ENCODE results near the gene CYP4B1.
"Not testable (repeated sequence)": the region's sequence is repeated elsewhere in the genome, so short reads cannot be mapped to it uniquely, and the experiment has no call there.

The CYP4B1 gene

DNA sequence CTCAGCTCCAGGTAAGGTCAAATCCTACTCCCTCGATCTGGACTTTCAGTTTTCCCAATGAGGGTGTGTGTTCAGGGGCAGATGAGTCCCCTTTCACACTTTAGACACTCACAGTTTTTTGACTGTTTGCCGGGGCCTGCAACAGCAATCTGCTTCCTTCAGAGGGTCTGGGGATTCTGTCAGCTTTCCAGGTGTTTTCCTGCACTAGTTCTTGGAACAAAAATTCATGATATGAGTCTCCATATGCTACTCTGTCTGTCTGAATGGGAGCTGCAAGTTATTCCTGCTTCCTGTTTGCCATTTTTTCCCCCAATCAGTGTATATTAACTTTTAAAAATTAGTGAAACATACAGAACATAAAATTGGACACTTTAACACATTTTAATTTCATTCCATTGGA lies 24.3 kb downstream of the CYP4B1 start:
- Histone ChIP-seq H3K79me2 (ENCODE audit: insufficient read depth, low read length) (no peaks in the 10 kb centered on the region), H3K9me2 (replicated peaks; ENCODE audit: insufficient read depth, low read length) (no peaks in the 10 kb centered on the region), H3K9ac (ENCODE audit: low read length) (no peak overlapping the region), H3F3A (ENCODE audit: insufficient read depth) (no peaks in the 10 kb centered on the region), H3K4me3 (ENCODE audit: insufficient read depth, low read length, poor library complexity, severe bottlenecking) (no peak overlapping the region), H3K27me3 (ENCODE audit: low read length) (no peaks in the 10 kb centered on the region), H2AFZ (ENCODE audit: low read depth, low read length, severe bottlenecking) (no peak overlapping the region), H3K36me3 (ENCODE audit: low read length) (no peaks in the 10 kb centered on the region), H3K9me3 (ENCODE audit: insufficient read depth, low read length) (no peaks in the 10 kb centered on the region), H3K4me2 (ENCODE audit: low read depth, low read length, poor library complexity, severe bottlenecking) (no peak overlapping the region), H3K27ac (ENCODE audit: low read depth, low read length) (no peak overlapping the region), H4K20me1 (ENCODE audit: low read depth, low read length) (no peaks in the 10 kb centered on the region)
- TF ChIP-seq CTCF (IDR thresholded peaks at IDR 0.05; ENCODE audit: insufficient read depth, low read length, poor library complexity, severe bottlenecking) (no peak), EZH2phosphoT487 (conservative IDR thresholded peaks at IDR 0.05; ENCODE audit: low read length) (no peak)

DNA sequence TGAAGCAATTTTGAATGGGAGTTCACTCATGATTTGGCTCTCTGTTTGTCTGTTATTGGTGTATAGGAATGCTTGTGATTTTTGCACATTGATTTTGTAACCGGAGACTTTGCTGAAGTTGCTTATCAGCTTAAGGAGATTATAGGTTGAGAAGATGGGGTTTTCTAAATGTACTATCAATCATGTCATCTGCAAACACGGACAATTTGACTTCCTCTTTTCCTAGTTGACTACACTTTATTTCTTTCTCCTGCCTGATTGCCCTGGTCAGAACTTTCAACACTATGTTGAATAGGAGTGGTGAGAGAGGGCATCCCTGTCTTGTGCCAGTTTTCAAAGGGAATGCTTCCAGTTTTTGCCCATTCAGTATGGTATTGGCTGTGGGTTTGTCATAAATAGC lies 28.0 kb downstream of the CYP4B1 start:
- H3K9me2 ChIP-seq (replicated peaks; ENCODE audit: insufficient read depth, low read length); H3F3A ChIP-seq (ENCODE audit: insufficient read depth); H3K9me3 ChIP-seq (ENCODE audit: insufficient read depth, low read length); H2AFZ ChIP-seq (ENCODE audit: low read depth, low read length, severe bottlenecking); H4K20me1 ChIP-seq (ENCODE audit: low read depth, low read length); H3K27ac ChIP-seq (ENCODE audit: low read depth, low read length); H3K27me3 ChIP-seq (ENCODE audit: low read length); H3K79me2 ChIP-seq (ENCODE audit: insufficient read depth, low read length); H3K36me3 ChIP-seq (ENCODE audit: low read length); H3K9ac ChIP-seq (ENCODE audit: low read length); H3K4me2 ChIP-seq (ENCODE audit: low read depth, low read length, poor library complexity, severe bottlenecking); H3K4me3 ChIP-seq (ENCODE audit: insufficient read depth, low read length, poor library complexity, severe bottlenecking): not testable (repeated sequence)

DNA sequence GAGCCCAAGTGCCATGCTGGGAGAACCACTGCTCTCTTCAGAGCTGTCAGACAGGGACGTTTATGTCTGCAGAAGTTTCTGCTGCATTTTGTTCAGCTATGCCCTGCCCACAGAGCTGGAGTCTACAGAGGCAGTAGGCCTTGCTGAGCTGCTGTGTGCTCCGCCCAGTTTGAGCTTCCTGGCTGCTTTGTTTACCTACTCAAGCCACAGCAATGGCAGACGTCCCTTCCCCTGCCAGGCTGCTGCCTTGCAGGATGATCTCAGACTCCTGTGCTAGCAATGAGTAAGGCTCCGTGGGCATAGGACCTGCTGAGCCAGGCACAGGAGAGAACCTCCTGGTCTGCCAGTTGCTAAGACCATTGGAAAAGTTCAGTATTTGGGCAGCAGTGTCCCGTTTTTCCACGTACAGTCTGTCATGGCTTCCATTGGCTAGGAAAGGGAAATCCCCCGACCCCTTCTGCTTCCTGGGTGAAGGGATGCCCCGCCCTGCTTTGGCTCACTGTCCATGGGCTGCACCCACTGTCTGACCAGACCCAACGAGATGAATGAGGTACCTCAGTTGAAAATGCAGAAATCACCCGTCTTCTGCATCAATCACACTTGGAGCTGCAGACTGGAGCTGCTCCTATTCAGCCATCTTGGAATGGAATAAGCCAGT lies 31.9 kb downstream of the CYP4B1 start:
- no peaks in the 10 kb centered on the region for H3K36me3 ChIP-seq (ENCODE audit: low read length)

DNA sequence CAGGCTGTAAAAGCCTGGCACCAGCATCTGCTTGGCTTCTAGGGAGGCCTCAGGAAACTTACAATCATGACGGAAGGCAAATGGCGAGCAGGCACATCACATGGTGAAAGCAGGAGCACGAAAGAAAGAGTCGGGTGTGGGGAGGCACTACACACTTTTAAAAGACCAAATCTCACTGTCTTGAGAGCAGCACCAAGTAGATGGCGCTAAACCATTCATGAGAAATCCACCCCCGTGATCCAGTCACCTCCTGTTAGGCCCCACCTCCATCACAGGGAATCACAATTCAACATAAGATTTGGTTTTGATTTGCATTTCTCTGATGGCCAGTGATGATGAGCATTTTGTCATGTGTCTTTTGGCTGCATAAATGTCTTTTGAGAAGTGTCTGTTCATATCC lies 36.6 kb downstream of the CYP4B1 start:
- not testable (repeated sequence) for H3F3A ChIP-seq (ENCODE audit: insufficient read depth); H3K9me2 ChIP-seq (replicated peaks; ENCODE audit: insufficient read depth, low read length); H4K20me1 ChIP-seq (ENCODE audit: low read depth, low read length); H3K9ac ChIP-seq (ENCODE audit: low read length); H3K27me3 ChIP-seq (ENCODE audit: low read length); H3K27ac ChIP-seq (ENCODE audit: low read depth, low read length); H3K9me3 ChIP-seq (ENCODE audit: insufficient read depth, low read length); H2AFZ ChIP-seq (ENCODE audit: low read depth, low read length, severe bottlenecking); H3K36me3 ChIP-seq (ENCODE audit: low read length); H3K79me2 ChIP-seq (ENCODE audit: insufficient read depth, low read length); H3K4me3 ChIP-seq (ENCODE audit: insufficient read depth, low read length, poor library complexity, severe bottlenecking); H3K4me2 ChIP-seq (ENCODE audit: low read depth, low read length, poor library complexity, severe bottlenecking)

More for the DNA sequence above, 31.9 kb downstream of the CYP4B1 start:
- Histone ChIP-seq H3K4me2 (ENCODE audit: low read depth, low read length, poor library complexity, severe bottlenecking) (no peak overlapping the region), H3K4me3 (ENCODE audit: insufficient read depth, low read length, poor library complexity, severe bottlenecking) (no peak overlapping the region), H3K9me2 (replicated peaks; ENCODE audit: insufficient read depth, low read length) (no peaks in the 10 kb centered on the region), H3K79me2 (ENCODE audit: insufficient read depth, low read length) (no peaks in the 10 kb centered on the region), H4K20me1 (ENCODE audit: low read depth, low read length) (no peaks in the 10 kb centered on the region), H2AFZ (ENCODE audit: low read depth, low read length, severe bottlenecking) (no peak overlapping the region), H3K27me3 (ENCODE audit: low read length) (no peaks in the 10 kb centered on the region), H3F3A (ENCODE audit: insufficient read depth) (no peaks in the 10 kb centered on the region), H3K27ac (ENCODE audit: low read depth, low read length) (no peak overlapping the region), H3K9me3 (ENCODE audit: insufficient read depth, low read length) (no peaks in the 10 kb centered on the region), H3K9ac (ENCODE audit: low read length) (no peak overlapping the region)
- TF ChIP-seq CTCF (IDR thresholded peaks at IDR 0.05; ENCODE audit: insufficient read depth, low read length, poor library complexity, severe bottlenecking), result no peak
- no peak for TF ChIP-seq EZH2phosphoT487 (conservative IDR thresholded peaks at IDR 0.05; ENCODE audit: low read length)

- H3K27me3 ChIP-seq (ENCODE audit: low read length); H3K9ac ChIP-seq (ENCODE audit: low read length); H3K27ac ChIP-seq (ENCODE audit: low read depth, low read length); H3K4me2 ChIP-seq (ENCODE audit: low read depth, low read length, poor library complexity, severe bottlenecking); H3F3A ChIP-seq (ENCODE audit: insufficient read depth); H3K9me3 ChIP-seq (ENCODE audit: insufficient read depth, low read length); H3K4me3 ChIP-seq (ENCODE audit: insufficient read depth, low read length, poor library complexity, severe bottlenecking); H2AFZ ChIP-seq (ENCODE audit: low read depth, low read length, severe bottlenecking); H4K20me1 ChIP-seq (ENCODE audit: low read depth, low read length); H3K9me2 ChIP-seq (replicated peaks; ENCODE audit: insufficient read depth, low read length); H3K36me3 ChIP-seq (ENCODE audit: low read length); H3K79me2 ChIP-seq (ENCODE audit: insufficient read depth, low read length): not testable (repeated sequence)
Observed at GRCh38 chr1:46846386-46846785, 47.5 kb downstream of the CYP4B1 start.

DNA sequence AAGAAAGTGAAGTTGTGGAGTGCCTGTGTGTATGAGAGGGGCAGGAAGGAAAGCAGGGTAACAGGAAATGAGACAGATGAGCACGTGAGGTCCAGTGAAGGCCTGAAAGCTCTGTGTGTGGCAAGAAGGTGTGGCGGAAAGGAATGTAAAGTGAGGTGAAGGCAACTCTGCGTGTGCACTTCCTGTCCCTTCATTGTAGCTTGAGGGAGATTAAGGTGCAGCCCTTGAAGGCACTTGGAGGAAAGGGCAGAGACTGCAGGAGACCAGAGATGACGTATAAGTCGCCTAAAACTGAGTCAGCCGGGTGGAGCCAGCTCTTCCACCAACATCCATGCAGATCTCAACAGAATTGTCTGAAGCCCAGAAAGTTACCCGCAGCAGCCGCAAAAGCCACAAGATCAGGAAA lies 58.8 kb downstream of the CYP4B1 start:
- not testable (repeated sequence) for H3K36me3 ChIP-seq (ENCODE audit: low read length); H3K9ac ChIP-seq (ENCODE audit: low read length); H3K27ac ChIP-seq (ENCODE audit: low read depth, low read length); H3F3A ChIP-seq (ENCODE audit: insufficient read depth); H4K20me1 ChIP-seq (ENCODE audit: low read depth, low read length); H3K9me3 ChIP-seq (ENCODE audit: insufficient read depth, low read length); H3K4me2 ChIP-seq (ENCODE audit: low read depth, low read length, poor library complexity, severe bottlenecking); H2AFZ ChIP-seq (ENCODE audit: low read depth, low read length, severe bottlenecking); H3K9me2 ChIP-seq (replicated peaks; ENCODE audit: insufficient read depth, low read length); H3K27me3 ChIP-seq (ENCODE audit: low read length); H3K4me3 ChIP-seq (ENCODE audit: insufficient read depth, low read length, poor library complexity, severe bottlenecking); H3K79me2 ChIP-seq (ENCODE audit: insufficient read depth, low read length)

Data from SU-DHL-6 (cell line).